Measurements from ENCODE around the gene AMBP.

DNA sequence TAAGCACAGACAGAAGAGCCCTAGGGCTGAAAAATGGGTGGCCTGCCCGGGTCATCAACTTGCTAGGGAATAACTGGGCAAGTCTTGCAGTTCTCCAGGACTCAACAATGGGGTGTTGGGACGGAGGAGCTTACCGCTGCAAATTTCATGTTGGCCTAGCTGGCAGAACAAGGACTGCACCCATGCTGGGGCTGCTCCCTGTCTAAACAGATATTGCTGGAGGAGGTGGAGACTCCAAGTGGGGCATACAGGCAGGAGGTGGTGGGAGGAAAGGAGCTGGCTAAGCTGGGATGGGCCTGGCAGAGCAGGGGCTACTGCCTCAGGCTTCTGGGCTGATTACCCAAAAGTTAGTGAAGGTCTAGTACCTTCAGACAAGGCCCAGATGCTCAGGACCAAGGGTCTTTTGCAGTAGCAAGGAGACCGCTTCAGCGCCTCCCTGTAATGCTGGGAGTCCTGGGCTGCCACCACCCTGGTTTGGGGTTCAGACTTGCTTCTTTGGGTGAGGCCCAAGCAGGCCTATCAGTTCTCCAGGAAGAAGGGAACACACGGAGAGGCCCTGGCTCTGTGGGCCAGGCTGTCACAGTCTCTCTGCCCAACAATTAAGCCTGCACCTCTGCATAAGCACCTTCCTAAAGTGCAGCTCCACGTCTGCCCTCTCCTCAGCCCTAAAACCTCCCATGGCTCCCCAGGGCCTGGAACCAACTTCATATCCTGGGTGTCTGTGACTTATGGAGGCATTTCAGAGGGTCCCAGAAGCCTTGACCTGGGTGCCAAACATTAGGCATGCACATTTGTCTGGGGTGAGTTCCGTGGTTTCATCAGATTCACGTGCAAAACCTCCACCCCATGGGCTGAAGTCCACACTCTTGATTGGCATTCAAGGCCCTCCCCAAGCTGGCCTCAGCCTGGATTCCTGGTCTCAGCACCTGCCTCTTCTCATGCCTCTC lies 45.2 kb upstream of the AMBP start:
- TF ChIP-seq, protein P1, sequence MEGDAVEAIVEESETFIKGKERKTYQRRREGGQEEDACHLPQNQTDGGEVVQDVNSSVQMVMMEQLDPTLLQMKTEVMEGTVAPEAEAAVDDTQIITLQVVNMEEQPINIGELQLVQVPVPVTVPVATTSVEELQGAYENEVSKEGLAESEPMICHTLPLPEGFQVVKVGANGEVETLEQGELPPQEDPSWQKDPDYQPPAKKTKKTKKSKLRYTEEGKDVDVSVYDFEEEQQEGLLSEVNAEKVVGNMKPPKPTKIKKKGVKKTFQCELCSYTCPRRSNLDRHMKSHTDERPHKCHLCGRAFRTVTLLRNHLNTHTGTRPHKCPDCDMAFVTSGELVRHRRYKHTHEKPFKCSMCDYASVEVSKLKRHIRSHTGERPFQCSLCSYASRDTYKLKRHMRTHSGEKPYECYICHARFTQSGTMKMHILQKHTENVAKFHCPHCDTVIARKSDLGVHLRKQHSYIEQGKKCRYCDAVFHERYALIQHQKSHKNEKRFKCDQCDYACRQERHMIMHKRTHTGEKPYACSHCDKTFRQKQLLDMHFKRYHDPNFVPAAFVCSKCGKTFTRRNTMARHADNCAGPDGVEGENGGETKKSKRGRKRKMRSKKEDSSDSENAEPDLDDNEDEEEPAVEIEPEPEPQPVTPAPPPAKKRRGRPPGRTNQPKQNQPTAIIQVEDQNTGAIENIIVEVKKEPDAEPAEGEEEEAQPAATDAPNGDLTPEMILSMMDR (IDR thresholded peaks at IDR 0.05), result no peak
- TF ChIP-seq ZFX (IDR thresholded peaks at IDR 0.05; ENCODE audit: borderline replicate concordance), result no peak

All from 22Rv1 (cell line).